ENCODE measurements around the gene KIF5B. TPM values are rescaled to one million over a fixed set of nuclear protein-coding genes. Genes with fewer than 3 reads are reported as not detected.
A peak's percentile ranks its signal among the peaks of the same experiment; 100 is the strongest.
"Not testable (repeated sequence)": the region's sequence is repeated elsewhere in the genome, so short reads cannot be mapped to it uniquely, and the experiment has no call there.

KIF5B gene
- total RNA-seq, 1 experiment from 2014 or later = 84.4 TPM

- ChIA-PET CTCF (no interaction called here), POLR2A (ENCODE audit: unreplicated experiment) (no interaction called here)
- Histone ChIP-seq H3K4me3 (ENCODE audit: low read length) (peak overlapping the region; percentile 94), H3K9me2 (replicated peaks; ENCODE audit: low read length) (no peaks in the 10 kb centered on the region), H2AFZ (ENCODE audit: low read length) (peak overlapping the region; percentile 100), H4K20me1 (ENCODE audit: low read length) (peaks cover 34% of the 10 kb centered on the region), H3F3A (ENCODE audit: low read length, unreplicated experiment) (no peaks in the 10 kb centered on the region), H3K4me1 (ENCODE audit: insufficient read depth, low read length) (peaks cover 9% of the 10 kb centered on the region), H3K4me2 (ENCODE audit: low read length) (peak overlapping the region; percentile 83), H3K9me3 (ENCODE audit: low read length) (no peaks in the 10 kb centered on the region), H3K36me3 (ENCODE audit: low read depth, low read length) (no peaks in the 10 kb centered on the region), H3K27ac (ENCODE audit: low read length) (no peak overlapping the region), H3K9ac (ENCODE audit: low read length) (peak overlapping the region; percentile 91), H3K27me3 (ENCODE audit: low read length) (no peaks in the 10 kb centered on the region), H3K79me2 (ENCODE audit: low read length) (peaks cover 42% of the 10 kb centered on the region)
- no TSS peak for BruUV-seq (replicated peaks)
- ATAC-seq = no peak
- intact Hi-C loops (cut with micrococcal nuclease) = no loop called here
- TF ChIP-seq CTCF (conservative IDR thresholded peaks at IDR 0.05; ENCODE audit: low read depth, low read length) (no peak), EZH2 (IDR thresholded peaks at IDR 0.05; ENCODE audit: low read length, unreplicated experiment) (no peak), EZH2phosphoT487 (IDR thresholded peaks at IDR 0.05; ENCODE audit: borderline replicate concordance, low read length) (no peak)
- no peak for DNase-seq
Measured at GRCh38 chr10:32057036-32057372, 779 bp upstream of the KIF5B start.

DNA sequence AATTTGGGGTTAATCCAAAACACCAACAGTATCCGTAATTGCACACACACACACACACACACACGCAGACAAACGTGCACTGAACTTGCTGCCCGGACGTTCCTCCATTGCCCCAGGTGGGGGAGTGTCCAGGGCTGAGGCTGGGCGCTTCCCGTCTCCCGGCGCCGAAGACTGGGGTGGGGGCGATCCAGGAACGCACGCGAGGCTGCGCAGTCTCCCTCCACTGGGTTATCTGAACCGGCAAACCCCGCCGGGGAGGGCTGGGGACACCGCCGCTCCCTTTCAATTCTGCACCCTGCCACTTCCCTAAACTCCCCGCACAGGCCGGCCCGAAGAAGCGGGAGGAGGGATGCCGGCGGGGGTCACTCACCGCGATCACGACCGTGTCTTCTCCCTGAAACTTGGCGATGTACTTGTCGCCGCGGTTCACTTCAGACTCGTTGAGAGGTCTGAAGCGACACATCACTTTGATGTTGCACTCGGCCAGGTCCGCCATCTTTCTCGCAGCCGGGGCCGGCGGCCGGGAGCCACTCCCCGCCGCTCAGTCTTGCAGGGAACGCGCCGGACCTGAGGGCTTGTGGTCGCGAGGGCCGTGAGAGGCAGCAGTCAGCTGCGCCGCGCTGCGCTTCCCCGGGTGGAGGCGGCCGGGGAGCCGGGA is 618 bp downstream of the KIF5B start:
- H3K4me2 ChIP-seq (ENCODE audit: low read length) = peak overlapping the region; percentile 83
- H3K9me3 ChIP-seq (ENCODE audit: low read length) = no peaks in the 10 kb centered on the region
- H3K27me3 ChIP-seq (ENCODE audit: low read length) = no peaks in the 10 kb centered on the region
- ChIA-PET CTCF (no interaction called here), POLR2A (ENCODE audit: unreplicated experiment) (no interaction called here)
- no peaks in the 10 kb centered on the region; the same call in 1 of the 2 replicates for H3K36me3 ChIP-seq (ENCODE audit: low read depth, low read length)
- H3F3A ChIP-seq (ENCODE audit: low read length, unreplicated experiment) = no peaks in the 10 kb centered on the region
- H3K9me2 ChIP-seq (replicated peaks; ENCODE audit: low read length) = no peaks in the 10 kb centered on the region
- H3K79me2 ChIP-seq (ENCODE audit: low read length) = peaks cover 56% of the 10 kb centered on the region
- H2AFZ ChIP-seq (ENCODE audit: low read length) = peak overlapping the region; percentile 100
- ATAC-seq (peak; percentile 61), DNase-seq (peak; percentile 30)
- intact Hi-C loops (cut with micrococcal nuclease) = no loop called here
- TF ChIP-seq EZH2 (IDR thresholded peaks at IDR 0.05; ENCODE audit: low read length, unreplicated experiment) (no peak), CTCF (conservative IDR thresholded peaks at IDR 0.05; ENCODE audit: low read depth, low read length) (no peak), EZH2phosphoT487 (IDR thresholded peaks at IDR 0.05; ENCODE audit: borderline replicate concordance, low read length) (no peak)
- peak overlapping the region; percentile 51 for H3K27ac ChIP-seq (ENCODE audit: low read length)
- H4K20me1 ChIP-seq (ENCODE audit: low read length) = peaks cover 46% of the 10 kb centered on the region
- peak overlapping the region; percentile 94 for H3K4me3 ChIP-seq (ENCODE audit: low read length)
- no TSS peak for BruUV-seq (replicated peaks)
- peak overlapping the region; percentile 91 for H3K9ac ChIP-seq (ENCODE audit: low read length)
- H3K4me1 ChIP-seq (ENCODE audit: insufficient read depth, low read length) = peaks cover 16% of the 10 kb centered on the region

DNA sequence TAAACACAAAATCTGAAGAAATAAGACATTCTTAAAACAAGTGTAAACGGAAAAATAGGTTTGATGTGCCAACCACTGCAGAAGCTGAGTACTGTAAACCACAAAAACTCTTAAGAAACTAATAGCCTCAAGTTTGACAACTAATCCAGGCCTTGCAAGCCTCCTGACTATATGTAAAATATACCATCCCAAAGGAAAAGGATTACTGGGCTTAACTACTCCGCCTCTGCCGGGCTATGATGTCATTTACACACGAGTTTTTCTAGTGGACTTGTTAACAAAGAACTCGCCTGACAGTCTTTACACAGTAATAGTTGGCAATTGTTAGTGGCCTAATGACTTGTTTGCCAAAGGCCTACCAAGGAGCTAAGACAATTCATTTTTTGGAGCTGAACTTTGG is 2.1 kb downstream of the KIF5B start:
- Histone ChIP-seq H3K79me2 (ENCODE audit: low read length) (peaks cover 72% of the 10 kb centered on the region), H4K20me1 (ENCODE audit: low read length) (peaks cover 61% of the 10 kb centered on the region), H3K27me3 (ENCODE audit: low read length) (no peaks in the 10 kb centered on the region), H3K9me3 (ENCODE audit: low read length) (no peaks in the 10 kb centered on the region), H3K4me1 (ENCODE audit: insufficient read depth, low read length) (peaks cover 23% of the 10 kb centered on the region), H3K27ac (ENCODE audit: low read length) (no peak overlapping the region), H3K4me3 (ENCODE audit: low read length) (peak overlapping the region; percentile 94), H3K9ac (ENCODE audit: low read length) (peak overlapping the region; percentile 91; the same call in 1 of the 2 replicates), H3K4me2 (ENCODE audit: low read length) (peak overlapping the region; percentile 83), H3K9me2 (replicated peaks; ENCODE audit: low read length) (no peaks in the 10 kb centered on the region), H2AFZ (ENCODE audit: low read length) (no peak overlapping the region), H3F3A (ENCODE audit: low read length, unreplicated experiment) (no peaks in the 10 kb centered on the region), H3K36me3 (ENCODE audit: low read depth, low read length) (peaks cover 4% of the 10 kb centered on the region; the same call in 1 of the 2 replicates)
- TF ChIP-seq EZH2phosphoT487 (IDR thresholded peaks at IDR 0.05; ENCODE audit: borderline replicate concordance, low read length) (no peak), EZH2 (IDR thresholded peaks at IDR 0.05; ENCODE audit: low read length, unreplicated experiment) (no peak)
- ChIA-PET POLR2A (ENCODE audit: unreplicated experiment) (no interaction called here), CTCF (no interaction called here)
- DNase-seq = peak; percentile 50
- no TSS peak for BruUV-seq (replicated peaks)
- intact Hi-C loops (cut with micrococcal nuclease) = no loop called here
- peak; percentile 5 for ATAC-seq

GRCh38 chr10:32053392-32053791 is 2.8 kb downstream of the KIF5B start:
- H3K9me2 ChIP-seq (replicated peaks; ENCODE audit: low read length); H3K9me3 ChIP-seq (ENCODE audit: low read length); H3K27me3 ChIP-seq (ENCODE audit: low read length); BruUV-seq (replicated peaks); H3K36me3 ChIP-seq (ENCODE audit: low read depth, low read length); H3F3A ChIP-seq (ENCODE audit: low read length, unreplicated experiment); H2AFZ ChIP-seq (ENCODE audit: low read length); CTCF ChIA-PET; POLR2A ChIA-PET (ENCODE audit: unreplicated experiment); H3K27ac ChIP-seq (ENCODE audit: low read length); ATAC-seq; DNase-seq; intact Hi-C loops (cut with micrococcal nuclease): not testable (repeated sequence)
- H3K4me1 ChIP-seq (ENCODE audit: insufficient read depth, low read length) = peaks cover 30% of the 10 kb centered on the region
- H3K4me2 ChIP-seq (ENCODE audit: low read length) = peak overlapping the region; percentile 83
- H4K20me1 ChIP-seq (ENCODE audit: low read length) = peaks cover 68% of the 10 kb centered on the region
- peaks cover 79% of the 10 kb centered on the region for H3K79me2 ChIP-seq (ENCODE audit: low read length)
- peak overlapping the region; percentile 94 for H3K4me3 ChIP-seq (ENCODE audit: low read length)
- peak overlapping the region; percentile 91; the same call in 1 of the 2 replicates for H3K9ac ChIP-seq (ENCODE audit: low read length)

All from PC-3 (cell line).